WI38 (cell line): ENCODE measurements around the gene NECAB3.

Experiments used
- H3K4me3 ChIP-seq: 2 replicates; pipeline ENCODE4 v1.5.1; 2011; ENCODE audit warnings: low read depth, mild to moderate bottlenecking, control low read depth, low read length
- TF ChIP-seq, protein P1 (sequence below): IDR thresholded peaks from 2 replicates; pipeline ENCODE4 v1.5.1; 2012; ENCODE audit warnings: low read depth, mild to moderate bottlenecking, control low read depth, low read length

The NECAB3 gene

DNA sequence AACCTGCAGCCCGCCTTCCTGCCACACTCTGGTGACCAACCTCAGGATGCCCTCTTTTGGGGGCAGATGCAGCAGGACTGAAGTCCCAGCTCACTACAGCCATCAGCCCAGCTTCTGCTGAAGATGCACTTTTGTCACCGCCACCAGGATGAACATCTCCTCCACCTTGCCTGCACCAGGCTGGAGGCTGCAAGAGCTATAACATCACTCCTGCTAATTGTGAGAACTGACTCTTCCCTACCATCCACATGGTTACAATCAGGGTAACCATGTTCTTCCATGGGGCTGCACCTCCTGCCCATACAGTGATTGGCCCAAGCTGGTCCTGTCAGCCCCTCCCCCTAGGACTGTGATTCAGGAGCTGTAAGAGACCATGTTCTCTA lies 9.5 kb downstream of the NECAB3 start:
- H3K4me3 ChIP-seq: no peak overlapping the region
- TF ChIP-seq, protein P1, sequence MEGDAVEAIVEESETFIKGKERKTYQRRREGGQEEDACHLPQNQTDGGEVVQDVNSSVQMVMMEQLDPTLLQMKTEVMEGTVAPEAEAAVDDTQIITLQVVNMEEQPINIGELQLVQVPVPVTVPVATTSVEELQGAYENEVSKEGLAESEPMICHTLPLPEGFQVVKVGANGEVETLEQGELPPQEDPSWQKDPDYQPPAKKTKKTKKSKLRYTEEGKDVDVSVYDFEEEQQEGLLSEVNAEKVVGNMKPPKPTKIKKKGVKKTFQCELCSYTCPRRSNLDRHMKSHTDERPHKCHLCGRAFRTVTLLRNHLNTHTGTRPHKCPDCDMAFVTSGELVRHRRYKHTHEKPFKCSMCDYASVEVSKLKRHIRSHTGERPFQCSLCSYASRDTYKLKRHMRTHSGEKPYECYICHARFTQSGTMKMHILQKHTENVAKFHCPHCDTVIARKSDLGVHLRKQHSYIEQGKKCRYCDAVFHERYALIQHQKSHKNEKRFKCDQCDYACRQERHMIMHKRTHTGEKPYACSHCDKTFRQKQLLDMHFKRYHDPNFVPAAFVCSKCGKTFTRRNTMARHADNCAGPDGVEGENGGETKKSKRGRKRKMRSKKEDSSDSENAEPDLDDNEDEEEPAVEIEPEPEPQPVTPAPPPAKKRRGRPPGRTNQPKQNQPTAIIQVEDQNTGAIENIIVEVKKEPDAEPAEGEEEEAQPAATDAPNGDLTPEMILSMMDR: no peak

DNA sequence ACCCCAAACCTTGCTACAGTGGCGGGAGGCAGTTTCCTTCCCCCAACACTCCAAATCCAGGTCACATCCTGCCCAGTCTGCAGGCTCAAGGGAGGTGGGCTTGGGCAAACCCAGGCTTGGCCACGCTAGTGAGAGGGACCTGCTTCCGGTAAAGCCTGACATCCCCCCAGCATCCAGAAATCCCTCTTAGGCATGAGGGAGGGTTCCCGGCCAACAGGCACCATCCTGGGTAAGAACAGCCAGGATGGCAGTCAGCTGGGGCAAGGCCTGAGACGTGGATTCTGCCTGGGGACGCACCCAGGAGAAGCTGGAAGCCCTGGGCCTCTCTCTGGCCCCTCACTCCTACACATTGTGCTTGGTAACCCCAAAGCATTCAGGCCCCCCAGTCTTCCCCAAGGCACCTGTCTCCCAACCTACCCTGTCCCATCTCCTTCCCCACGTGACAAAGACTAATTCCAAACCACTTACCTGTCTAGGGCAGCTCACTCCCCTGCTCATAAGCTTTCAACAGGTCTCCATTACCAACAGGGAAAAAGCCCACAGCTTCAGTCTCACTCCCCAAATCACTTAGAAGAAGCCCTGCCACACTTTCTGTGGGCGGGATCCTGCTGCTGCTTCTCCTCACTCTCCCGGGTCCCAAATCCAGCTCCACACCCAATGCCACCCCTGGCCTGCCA lies 10.0 kb downstream of the NECAB3 start:
- peak overlapping the region; percentile 76 for H3K4me3 ChIP-seq
- TF ChIP-seq, protein P1: no peak

- TF ChIP-seq, protein P1: no peak
- peak overlapping the region; percentile 76 for H3K4me3 ChIP-seq
Observed at GRCh38 chr20:33663161-33664084, 10.8 kb downstream of the NECAB3 start.

- TF ChIP-seq, protein P1: no peak
- peak within 1 kb of the TSS; percentile 76 for H3K4me3 ChIP-seq
Observed at GRCh38 chr20:33662172-33662571, 12.1 kb downstream of the NECAB3 start, which contains the start of gene C20orf144. C20orf144 (plus strand) TSS chr20:33662327; CDS start chr20:33662346, 19 bp downstream.

GRCh38 chr20:33660685-33661058 lies 13.6 kb downstream of the NECAB3 start:
- TF ChIP-seq, protein P1: no peak
- H3K4me3 ChIP-seq: no peak overlapping the region

DNA sequence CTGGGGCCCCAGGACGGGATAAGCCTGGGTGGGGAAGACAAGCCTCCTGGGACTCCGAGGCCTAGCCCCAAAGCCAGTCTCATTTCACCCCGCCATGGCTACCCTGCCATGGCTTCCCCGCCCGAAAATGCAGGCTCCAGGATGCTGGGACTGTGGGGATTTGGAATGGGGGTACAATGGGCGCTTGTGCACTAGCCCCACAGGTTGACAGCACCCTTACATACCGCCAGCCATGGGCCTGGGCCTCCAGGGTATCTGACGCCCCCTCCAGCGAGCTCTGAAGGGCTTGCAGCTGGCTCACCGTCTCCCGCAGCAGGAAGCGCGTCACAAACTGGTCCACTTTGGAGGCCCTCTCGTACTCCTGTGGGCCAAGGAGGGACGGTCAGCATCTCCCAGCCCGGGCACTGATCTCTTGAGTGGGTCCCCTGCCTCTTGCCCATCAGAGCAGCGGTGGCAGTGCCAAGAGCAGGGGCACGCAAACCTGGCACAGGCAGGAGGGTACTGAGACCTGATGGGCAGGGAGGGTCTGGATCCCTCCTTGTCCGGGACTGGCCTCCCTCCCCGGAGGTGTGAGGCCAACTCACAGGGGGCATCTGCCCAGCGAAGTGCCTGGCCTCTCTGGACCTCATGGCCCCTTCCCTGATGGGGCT lies 14.1 kb downstream of the NECAB3 start:
- TF ChIP-seq, protein P1: no peak
- H3K4me3 ChIP-seq: no peak overlapping the region
